Omental fat pad (tissue), 4 donors: Measurements from ENCODE around the gene AIF1. TPM values are rescaled to one million over a fixed set of nuclear protein-coding genes. Genes with fewer than 3 reads are reported as not detected.

Experiments
- ATAC-seq: fragments of 150-250 bp; one replicate; pipeline ENCODE4 v1.9.1; 2016; ENCODE audit warnings: mild to moderate bottlenecking, moderate library complexity; ENCODE audit not compliant: low FRiP score
- DNase-seq: peaks from one replicate; pipeline ENCODE4 v3.0.0-alpha.2; 2019; ENCODE audit warnings: low spot score
- total RNA-seq, 4 donors: library from RNA; depleted of rRNA; stranded (reverse); fragments of >200 nt; gene quantifications; one replicate each; pipeline ENCODE4 v1.1.0, GENCODE V29; 2016
- TF ChIP-seq, protein P1 (sequence below), 3 donors: fragments of 450-650 bp; IDR thresholded peaks; one replicate each; pipeline ENCODE4 v1.5.1; 2016 to 2017; ENCODE audit warnings: antibody characterized with exemption in 3 of 3, mild to moderate bottlenecking in 3 of 3, moderate library complexity in 2 of 3

Gene AIF1
- total RNA-seq, result 10 to 100 TPM; 57.3 to 95.1 (median 81.8) TPM

GRCh38 chr6:31614684-31615578, at the start of gene AIF1:
Gene AIF1 (plus strand): TSS chr6:31615234. CDS start chr6:31615330, 96 bp downstream.
- ATAC-seq (no peak), DNase-seq (no peak)
- TF ChIP-seq, protein P1, sequence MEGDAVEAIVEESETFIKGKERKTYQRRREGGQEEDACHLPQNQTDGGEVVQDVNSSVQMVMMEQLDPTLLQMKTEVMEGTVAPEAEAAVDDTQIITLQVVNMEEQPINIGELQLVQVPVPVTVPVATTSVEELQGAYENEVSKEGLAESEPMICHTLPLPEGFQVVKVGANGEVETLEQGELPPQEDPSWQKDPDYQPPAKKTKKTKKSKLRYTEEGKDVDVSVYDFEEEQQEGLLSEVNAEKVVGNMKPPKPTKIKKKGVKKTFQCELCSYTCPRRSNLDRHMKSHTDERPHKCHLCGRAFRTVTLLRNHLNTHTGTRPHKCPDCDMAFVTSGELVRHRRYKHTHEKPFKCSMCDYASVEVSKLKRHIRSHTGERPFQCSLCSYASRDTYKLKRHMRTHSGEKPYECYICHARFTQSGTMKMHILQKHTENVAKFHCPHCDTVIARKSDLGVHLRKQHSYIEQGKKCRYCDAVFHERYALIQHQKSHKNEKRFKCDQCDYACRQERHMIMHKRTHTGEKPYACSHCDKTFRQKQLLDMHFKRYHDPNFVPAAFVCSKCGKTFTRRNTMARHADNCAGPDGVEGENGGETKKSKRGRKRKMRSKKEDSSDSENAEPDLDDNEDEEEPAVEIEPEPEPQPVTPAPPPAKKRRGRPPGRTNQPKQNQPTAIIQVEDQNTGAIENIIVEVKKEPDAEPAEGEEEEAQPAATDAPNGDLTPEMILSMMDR (IDR thresholded peaks at IDR 0.05), result no peak

DNA sequence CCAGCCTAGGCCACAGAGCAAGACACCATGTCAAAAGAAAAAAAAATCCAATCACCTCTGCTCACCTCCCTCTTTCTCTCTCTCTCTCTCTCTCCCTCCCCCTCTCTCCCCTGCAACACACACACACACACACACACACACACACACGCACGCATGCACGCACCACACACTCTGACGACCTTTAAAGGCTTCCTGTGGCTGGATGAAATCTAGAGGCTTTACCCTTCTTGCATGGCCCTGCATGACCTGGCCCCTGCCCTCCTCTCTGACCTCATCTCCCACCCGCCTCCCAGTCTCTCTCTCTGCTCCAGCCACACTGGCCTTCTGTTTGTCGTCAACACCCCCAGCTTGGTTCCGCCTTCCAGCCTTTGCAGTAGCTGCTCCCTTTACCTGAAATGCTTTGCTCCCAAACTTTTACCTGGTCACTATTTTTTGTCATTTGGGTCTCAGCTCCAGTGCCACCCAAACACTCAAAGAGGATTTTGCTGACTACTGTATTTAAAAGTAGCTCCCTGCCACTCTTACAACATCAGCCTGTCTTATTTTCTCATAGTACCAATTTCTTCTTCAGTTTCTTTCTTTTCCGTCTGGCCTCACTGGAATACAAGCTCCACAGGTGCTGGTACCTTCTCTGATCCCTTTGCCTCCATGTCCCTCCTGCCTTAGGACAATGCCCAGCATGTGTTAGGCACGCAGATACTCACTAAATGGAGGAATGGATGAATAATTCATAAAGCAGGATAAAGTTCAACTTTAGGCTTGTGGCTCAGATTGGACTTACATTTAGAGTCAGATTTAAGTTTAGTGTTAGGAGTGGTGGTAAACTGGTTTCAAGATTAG, 47.3 kb upstream of the AIF1 start:
- DNase-seq (no peak), ATAC-seq (no peak)
- TF ChIP-seq, protein P1 (IDR thresholded peaks at IDR 0.05), result no peak

- ATAC-seq (no peak), DNase-seq (no peak)
- TF ChIP-seq, protein P1 (IDR thresholded peaks at IDR 0.05), result no peak
Measured at GRCh38 chr6:31568537-31568961, 46.5 kb upstream of the AIF1 start.

GRCh38 chr6:31569861-31570536, 45.0 kb upstream of the AIF1 start:
- ATAC-seq (no peak), DNase-seq (no peak)
- TF ChIP-seq, protein P1 (IDR thresholded peaks at IDR 0.05), result no peak

DNA sequence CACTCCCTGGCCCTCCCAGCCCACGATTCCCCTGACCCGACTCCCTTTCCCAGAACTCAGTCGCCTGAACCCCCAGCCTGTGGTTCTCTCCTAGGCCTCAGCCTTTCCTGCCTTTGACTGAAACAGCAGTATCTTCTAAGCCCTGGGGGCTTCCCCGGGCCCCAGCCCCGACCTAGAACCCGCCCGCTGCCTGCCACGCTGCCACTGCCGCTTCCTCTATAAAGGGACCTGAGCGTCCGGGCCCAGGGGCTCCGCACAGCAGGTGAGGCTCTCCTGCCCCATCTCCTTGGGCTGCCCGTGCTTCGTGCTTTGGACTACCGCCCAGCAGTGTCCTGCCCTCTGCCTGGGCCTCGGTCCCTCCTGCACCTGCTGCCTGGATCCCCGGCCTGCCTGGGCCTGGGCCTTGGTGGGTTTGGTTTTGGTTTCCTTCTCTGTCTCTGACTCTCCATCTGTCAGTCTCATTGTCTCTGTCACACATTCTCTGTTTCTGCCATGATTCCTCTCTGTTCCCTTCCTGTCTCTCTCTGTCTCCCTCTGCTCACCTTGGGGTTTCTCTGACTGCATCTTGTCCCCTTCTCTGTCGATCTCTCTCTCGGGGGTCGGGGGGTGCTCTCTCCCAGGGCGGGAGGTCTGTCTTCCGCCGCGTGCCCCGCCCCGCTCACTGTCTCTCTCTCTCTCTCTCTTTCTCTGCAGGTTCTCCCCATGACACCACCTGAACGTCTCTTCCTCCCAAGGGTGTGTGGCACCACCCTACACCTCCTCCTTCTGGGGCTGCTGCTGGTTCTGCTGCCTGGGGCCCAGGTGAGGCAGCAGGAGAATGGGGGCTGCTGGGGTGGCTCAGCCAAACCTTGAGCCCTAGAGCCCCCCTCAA, 42.8 kb upstream of the AIF1 start, which contains the start of gene LTA:
LTA (plus strand) TSS at position 249 of the 871 bp plus-strand sequence; CDS start at position 703, 454 bp downstream.
- DNase-seq (no peak), ATAC-seq (no peak)

More for the DNA sequence above, 42.8 kb upstream of the AIF1 start, which contains the start of gene LTA:
- TF ChIP-seq, protein P1 (IDR thresholded peaks at IDR 0.05), result no peak
